HepG2 (cell line): ENCODE results near the gene KHK. TPM values are rescaled to one million over a fixed set of nuclear protein-coding genes. Genes with fewer than 3 reads are reported as not detected.

Experiments
- ELF4 ChIP-seq: sonication (generic); formaldehyde crosslinking; IDR thresholded peaks from 2 replicates; pipeline ENCODE4 v1.5.0; 2020; ENCODE audit warnings: missing genetic modification reagents, mild to moderate bottlenecking, moderate library complexity, borderline replicate concordance
- HDAC2 ChIP-seq: sonication (generic); formaldehyde crosslinking; IDR thresholded peaks from 2 replicates; pipeline ENCODE4 v1.4.0; 2020; ENCODE audit warnings: missing genetic modification reagents
- MATR3 ChIP-seq: sonication (generic); formaldehyde crosslinking; IDR thresholded peaks from 2 replicates; pipeline ENCODE4 v1.4.0; 2020; ENCODE audit warnings: missing genetic modification reagents
- MYC ChIP-seq: sonication (generic); formaldehyde crosslinking; IDR thresholded peaks from 2 replicates; pipeline ENCODE4 v1.9.0; 2021; ENCODE audit warnings: missing genetic modification reagents, borderline replicate concordance
- NBN ChIP-seq: fragments of 450-650 bp; conservative IDR thresholded peaks from 2 replicates; pipeline ENCODE4 v1.6.1; 2017
- NFE2L2 ChIP-seq: fragments of 150-350 bp; IDR thresholded peaks from 2 replicates; pipeline ENCODE4 v1.6.1; 2014; ENCODE audit warnings: low read length
- NONO ChIP-seq, 2 experiments: fragments of 450-650 bp in 1 of 2; sonication (generic) in 1 of 2; formaldehyde crosslinking in 1 of 2; IDR thresholded peaks in 1 of 2; conservative IDR thresholded peaks in 1 of 2; 2 replicates each; pipeline versions ENCODE4 v1.6.1 to v1.8.0; 2017 to 2022; ENCODE audit warnings: mild to moderate bottlenecking in 1 of 2, missing genetic modification reagents in 1 of 2, moderate library complexity in 1 of 2
- NRL ChIP-seq: sonication (generic); formaldehyde crosslinking; IDR thresholded peaks from 2 replicates; pipeline ENCODE4 v1.5.0; 2020; ENCODE audit warnings: missing genetic modification reagents, mild to moderate bottlenecking, moderate library complexity, borderline replicate concordance
- PHF8 ChIP-seq: sonication (generic); formaldehyde crosslinking; IDR thresholded peaks from 2 replicates; pipeline ENCODE4 v1.5.0; 2020; ENCODE audit warnings: missing genetic modification reagents
- ZFP1 ChIP-seq: IDR thresholded peaks from 2 replicates; pipeline ENCODE4 v1.6.1; 2016
- ZNF12 ChIP-seq: sonication (generic); formaldehyde crosslinking; IDR thresholded peaks from 2 replicates; pipeline ENCODE4 v1.5.0; 2020; ENCODE audit warnings: missing genetic modification reagents
- ZNF430 ChIP-seq: sonication (generic); formaldehyde crosslinking; IDR thresholded peaks from 2 replicates; pipeline ENCODE4 v1.9.0; 2021; ENCODE audit warnings: mild to moderate bottlenecking, missing genetic modification reagents
- ZNF577 ChIP-seq: sonication (generic); formaldehyde crosslinking; IDR thresholded peaks from 2 replicates; pipeline ENCODE4 v1.4.0; 2020; ENCODE audit warnings: mild to moderate bottlenecking, low read depth, missing genetic modification reagents, borderline replicate concordance
- ZNF607 ChIP-seq: sonication (generic); formaldehyde crosslinking; IDR thresholded peaks from 2 replicates; pipeline ENCODE4 v1.5.1; 2020; ENCODE audit warnings: missing genetic modification reagents, mild to moderate bottlenecking, borderline replicate concordance
- polyA plus RNA-seq, 8 experiments: library from polyadenylated mRNA; depleted of rRNA in 3 of 8; stranded (reverse) in 7 of 8; unstranded in 1 of 8; fragments of >200 nt; fragmentation: Illumina TruSeq in 4 of 8; extraction: Trizol in 4 of 8; gene quantifications; 2 replicates each; pipeline versions ENCODE4 v1.2.1 to v1.2.3, GENCODE V29; 2011 to 2016; ENCODE audit warnings: low read depth in 4 of 8, missing spikeins in 1 of 8, mixed read lengths in 1 of 8; ENCODE audit not compliant: insufficient read depth in 1 of 8
- total RNA-seq, 5 experiments: library from RNA; depleted of rRNA; stranded (reverse); fragments of >200 nt; fragmentation: Illumina TruSeq; extraction: Trizol; gene quantifications; 2 replicates each; pipeline ENCODE4 v1.2.3, GENCODE V29; 2016; ENCODE audit warnings: low read depth in 1 of 5
- TF ChIP-seq, protein P1 (sequence below): sonication (generic); formaldehyde crosslinking; IDR thresholded peaks from 2 replicates; pipeline ENCODE4 v1.8.1; 2022; ENCODE audit warnings: mild to moderate bottlenecking, missing genetic modification reagents
- TF ChIP-seq, protein P2 (sequence below): sonication (generic); formaldehyde crosslinking; IDR thresholded peaks from 2 replicates; pipeline ENCODE4 v1.4.0; 2020; ENCODE audit warnings: missing genetic modification reagents, borderline replicate concordance
- TF ChIP-seq, protein P3 (sequence below), 2 experiments: IDR thresholded peaks; 2 replicates each; pipeline ENCODE4 v1.6.1; 2011 to 2012; ENCODE audit warnings: low read length in 2 of 2, borderline replicate concordance in 1 of 2, low read depth in 1 of 2, mild to moderate bottlenecking in 1 of 2, moderate library complexity in 1 of 2
- TF ChIP-seq, protein P4 (sequence below): sonication (generic); formaldehyde crosslinking; conservative IDR thresholded peaks from 2 replicates; pipeline ENCODE4 v1.8.0; 2022; ENCODE audit warnings: mild to moderate bottlenecking, moderate library complexity, missing genetic modification reagents
- TF ChIP-seq, protein P5 (sequence below): sonication (generic); formaldehyde crosslinking; IDR thresholded peaks from 2 replicates; pipeline ENCODE4 v1.5.0; 2020; ENCODE audit warnings: mild to moderate bottlenecking, low read depth, missing genetic modification reagents, borderline replicate concordance
- TF ChIP-seq, protein P6 (sequence below): sonication (generic); formaldehyde crosslinking; IDR thresholded peaks from 2 replicates; pipeline ENCODE4 v1.5.1; 2020; ENCODE audit warnings: mild to moderate bottlenecking, missing genetic modification reagents, borderline replicate concordance

Gene KHK
- total and polyA plus RNA-seq, 2 of the 13 experiments (the other 11 are each of a cell fraction or from before 2014, with no cell fraction given) = 40.9 to 99.2 TPM

DNA sequence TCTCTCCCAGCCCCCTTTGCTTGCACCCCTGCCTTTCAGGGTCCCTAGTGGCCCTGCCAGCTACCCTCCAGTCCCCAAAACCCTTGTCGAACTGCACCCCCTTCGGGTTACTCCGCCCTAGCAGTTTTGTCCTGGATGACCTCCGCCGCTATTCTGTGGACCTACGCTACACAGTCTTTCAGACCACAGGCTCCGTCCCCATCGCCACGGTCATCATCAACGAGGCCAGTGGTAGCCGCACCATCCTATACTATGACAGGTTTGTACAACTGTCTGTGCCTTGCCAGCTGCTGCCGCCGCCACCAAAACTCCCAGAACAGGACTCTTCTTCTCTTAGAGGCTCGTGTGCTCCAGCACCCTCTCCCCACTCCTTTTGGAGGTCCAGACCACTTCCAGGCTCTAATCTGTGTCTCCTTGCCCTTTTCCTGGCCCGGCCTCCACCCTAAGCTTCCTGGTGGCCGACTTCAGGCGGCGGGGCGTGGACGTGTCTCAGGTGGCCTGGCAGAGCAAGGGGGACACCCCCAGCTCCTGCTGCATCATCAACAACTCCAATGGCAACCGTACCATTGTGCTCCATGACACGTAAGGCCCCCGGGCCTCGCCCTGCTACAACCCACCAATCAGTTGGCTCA is 7.9 kb downstream of the KHK start (continued):
- TF ChIP-seq ZNF12 (CRISPR knock-in tag) (no peak), NONO (IDR thresholded peaks at IDR 0.05) (no peak), NONO (CRISPR knock-in tag; conservative IDR thresholded peaks at IDR 0.05) (no peak), ELF4 (CRISPR knock-in tag) (no peak), NFE2L2 (no peak), ZFP1 (CRISPR knock-in tag) (no peak), ZNF607 (no peak), NBN (no peak), ZNF430 (CRISPR knock-in tag) (no peak), MYC (CRISPR knock-in tag) (no peak), PHF8 (CRISPR knock-in tag) (no peak), MATR3 (CRISPR knock-in tag) (no peak), NRL (no peak), ZNF577 (CRISPR knock-in tag) (no peak), HDAC2 (CRISPR knock-in tag) (no peak)
- TF ChIP-seq, protein P1, sequence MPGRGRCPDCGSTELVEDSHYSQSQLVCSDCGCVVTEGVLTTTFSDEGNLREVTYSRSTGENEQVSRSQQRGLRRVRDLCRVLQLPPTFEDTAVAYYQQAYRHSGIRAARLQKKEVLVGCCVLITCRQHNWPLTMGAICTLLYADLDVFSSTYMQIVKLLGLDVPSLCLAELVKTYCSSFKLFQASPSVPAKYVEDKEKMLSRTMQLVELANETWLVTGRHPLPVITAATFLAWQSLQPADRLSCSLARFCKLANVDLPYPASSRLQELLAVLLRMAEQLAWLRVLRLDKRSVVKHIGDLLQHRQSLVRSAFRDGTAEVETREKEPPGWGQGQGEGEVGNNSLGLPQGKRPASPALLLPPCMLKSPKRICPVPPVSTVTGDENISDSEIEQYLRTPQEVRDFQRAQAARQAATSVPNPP (CRISPR knock-in tag) = 0 out of 2 replicates have a peak, but pooled peaks have one; percentile 28
- TF ChIP-seq, protein P2, sequence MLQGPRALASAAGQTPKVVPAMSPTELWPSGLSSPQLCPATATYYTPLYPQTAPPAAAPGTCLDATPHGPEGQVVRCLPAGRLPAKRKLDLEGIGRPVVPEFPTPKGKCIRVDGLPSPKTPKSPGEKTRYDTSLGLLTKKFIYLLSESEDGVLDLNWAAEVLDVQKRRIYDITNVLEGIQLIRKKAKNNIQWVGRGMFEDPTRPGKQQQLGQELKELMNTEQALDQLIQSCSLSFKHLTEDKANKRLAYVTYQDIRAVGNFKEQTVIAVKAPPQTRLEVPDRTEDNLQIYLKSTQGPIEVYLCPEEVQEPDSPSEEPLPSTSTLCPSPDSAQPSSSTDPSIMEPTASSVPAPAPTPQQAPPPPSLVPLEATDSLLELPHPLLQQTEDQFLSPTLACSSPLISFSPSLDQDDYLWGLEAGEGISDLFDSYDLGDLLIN (CRISPR knock-in tag) = no peak
- TF ChIP-seq, protein P3, sequence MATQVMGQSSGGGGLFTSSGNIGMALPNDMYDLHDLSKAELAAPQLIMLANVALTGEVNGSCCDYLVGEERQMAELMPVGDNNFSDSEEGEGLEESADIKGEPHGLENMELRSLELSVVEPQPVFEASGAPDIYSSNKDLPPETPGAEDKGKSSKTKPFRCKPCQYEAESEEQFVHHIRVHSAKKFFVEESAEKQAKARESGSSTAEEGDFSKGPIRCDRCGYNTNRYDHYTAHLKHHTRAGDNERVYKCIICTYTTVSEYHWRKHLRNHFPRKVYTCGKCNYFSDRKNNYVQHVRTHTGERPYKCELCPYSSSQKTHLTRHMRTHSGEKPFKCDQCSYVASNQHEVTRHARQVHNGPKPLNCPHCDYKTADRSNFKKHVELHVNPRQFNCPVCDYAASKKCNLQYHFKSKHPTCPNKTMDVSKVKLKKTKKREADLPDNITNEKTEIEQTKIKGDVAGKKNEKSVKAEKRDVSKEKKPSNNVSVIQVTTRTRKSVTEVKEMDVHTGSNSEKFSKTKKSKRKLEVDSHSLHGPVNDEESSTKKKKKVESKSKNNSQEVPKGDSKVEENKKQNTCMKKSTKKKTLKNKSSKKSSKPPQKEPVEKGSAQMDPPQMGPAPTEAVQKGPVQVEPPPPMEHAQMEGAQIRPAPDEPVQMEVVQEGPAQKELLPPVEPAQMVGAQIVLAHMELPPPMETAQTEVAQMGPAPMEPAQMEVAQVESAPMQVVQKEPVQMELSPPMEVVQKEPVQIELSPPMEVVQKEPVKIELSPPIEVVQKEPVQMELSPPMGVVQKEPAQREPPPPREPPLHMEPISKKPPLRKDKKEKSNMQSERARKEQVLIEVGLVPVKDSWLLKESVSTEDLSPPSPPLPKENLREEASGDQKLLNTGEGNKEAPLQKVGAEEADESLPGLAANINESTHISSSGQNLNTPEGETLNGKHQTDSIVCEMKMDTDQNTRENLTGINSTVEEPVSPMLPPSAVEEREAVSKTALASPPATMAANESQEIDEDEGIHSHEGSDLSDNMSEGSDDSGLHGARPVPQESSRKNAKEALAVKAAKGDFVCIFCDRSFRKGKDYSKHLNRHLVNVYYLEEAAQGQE (IDR thresholded peaks at IDR 0.05; ENCODE audit: borderline replicate concordance in 1 of 2, low read depth in 1 of 2, low read length in 2 of 2) = no peak
- TF ChIP-seq, protein P4, sequence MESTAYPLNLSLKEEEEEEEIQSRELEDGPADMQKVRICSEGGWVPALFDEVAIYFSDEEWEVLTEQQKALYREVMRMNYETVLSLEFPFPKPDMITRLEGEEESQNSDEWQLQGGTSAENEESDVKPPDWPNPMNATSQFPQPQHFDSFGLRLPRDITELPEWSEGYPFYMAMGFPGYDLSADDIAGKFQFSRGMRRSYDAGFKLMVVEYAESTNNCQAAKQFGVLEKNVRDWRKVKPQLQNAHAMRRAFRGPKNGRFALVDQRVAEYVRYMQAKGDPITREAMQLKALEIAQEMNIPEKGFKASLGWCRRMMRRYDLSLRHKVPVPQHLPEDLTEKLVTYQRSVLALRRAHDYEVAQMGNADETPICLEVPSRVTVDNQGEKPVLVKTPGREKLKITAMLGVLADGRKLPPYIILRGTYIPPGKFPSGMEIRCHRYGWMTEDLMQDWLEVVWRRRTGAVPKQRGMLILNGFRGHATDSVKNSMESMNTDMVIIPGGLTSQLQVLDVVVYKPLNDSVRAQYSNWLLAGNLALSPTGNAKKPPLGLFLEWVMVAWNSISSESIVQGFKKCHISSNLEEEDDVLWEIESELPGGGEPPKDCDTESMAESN (CRISPR knock-in tag) = no peak
- TF ChIP-seq, protein P5, sequence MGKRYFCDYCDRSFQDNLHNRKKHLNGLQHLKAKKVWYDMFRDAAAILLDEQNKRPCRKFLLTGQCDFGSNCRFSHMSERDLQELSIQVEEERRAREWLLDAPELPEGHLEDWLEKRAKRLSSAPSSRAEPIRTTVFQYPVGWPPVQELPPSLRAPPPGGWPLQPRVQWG (CRISPR knock-in tag) = no peak
- TF ChIP-seq, protein P6, sequence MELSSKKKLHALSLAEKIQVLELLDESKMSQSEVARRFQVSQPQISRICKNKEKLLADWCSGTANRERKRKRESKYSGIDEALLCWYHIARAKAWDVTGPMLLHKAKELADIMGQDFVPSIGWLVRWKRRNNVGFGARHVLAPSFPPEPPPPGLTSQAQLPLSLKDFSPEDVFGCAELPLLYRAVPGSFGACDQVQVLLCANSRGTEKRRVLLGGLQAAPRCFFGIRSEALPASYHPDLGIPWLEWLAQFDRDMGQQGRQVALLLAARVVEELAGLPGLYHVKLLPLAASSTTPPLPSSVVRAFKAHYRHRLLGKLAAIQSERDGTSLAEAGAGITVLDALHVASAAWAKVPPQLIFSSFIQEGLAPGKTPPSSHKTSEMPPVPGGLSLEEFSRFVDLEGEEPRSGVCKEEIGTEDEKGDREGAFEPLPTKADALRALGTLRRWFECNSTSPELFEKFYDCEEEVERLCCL = no peak; the same call in 1 of the 2 replicates
